ENCODE measurements around the gene ZFYVE21. TPM values are rescaled to one million over a fixed set of nuclear protein-coding genes. Genes with fewer than 3 reads are reported as not detected.

The ZFYVE21 gene
- total RNA-seq, 1 experiment from 2014 or later = 45.7 TPM

DNA sequence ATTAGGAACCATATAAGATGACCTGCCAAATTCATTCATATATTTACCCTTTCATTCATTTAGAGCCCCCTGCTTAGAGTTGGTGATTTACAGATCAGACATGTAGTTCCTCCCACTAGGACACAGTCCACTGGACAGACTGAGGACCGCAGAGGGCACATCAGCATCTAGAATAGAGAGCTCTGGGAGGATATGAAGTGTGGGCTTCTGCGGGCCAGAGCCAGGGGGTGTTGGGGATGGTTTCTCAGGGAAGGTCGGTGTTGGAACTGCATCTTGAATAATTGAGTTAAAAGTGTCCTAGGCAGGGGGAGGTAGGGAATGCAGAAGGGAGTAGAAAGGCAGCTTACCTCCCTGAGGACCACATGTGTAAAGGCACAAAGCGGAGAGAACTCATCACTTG lies 43.7 kb upstream of the ZFYVE21 start:
- TF ChIP-seq CTCF (IDR thresholded peaks at IDR 0.05; ENCODE audit: unreplicated experiment) = no peak
- BruUV-seq (replicated peaks) = no TSS peak

DNA sequence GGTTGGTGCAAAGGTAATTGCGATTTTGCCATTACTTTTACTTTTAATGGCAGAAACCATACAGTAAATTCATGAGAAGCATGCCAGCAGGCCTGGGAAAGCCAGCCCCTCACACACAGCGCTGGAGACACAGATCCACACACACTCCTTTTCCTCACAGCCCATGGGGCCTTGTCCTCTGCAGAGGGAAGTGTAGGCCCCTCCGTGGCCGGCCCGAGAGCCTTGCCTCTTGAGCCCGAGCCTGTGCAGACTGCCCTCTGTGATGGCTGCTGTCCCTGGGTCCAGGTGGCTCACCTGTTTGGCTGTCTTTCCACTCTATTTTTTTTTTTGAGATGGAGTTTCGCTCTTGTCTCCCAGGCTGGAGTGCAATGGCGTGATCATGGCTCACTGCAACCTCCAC lies 39.7 kb upstream of the ZFYVE21 start:
- Mint-ChIP-seq H3K4me1 (ENCODE audit: low read depth, unreplicated experiment) (no peaks in the 10 kb centered on the region), H3K4me3 (ENCODE audit: low read depth, unreplicated experiment) (no peak overlapping the region), H3K27me3 (ENCODE audit: unreplicated experiment) (no peaks in the 10 kb centered on the region), H3K9me3 (ENCODE audit: low read depth, unreplicated experiment) (no peaks in the 10 kb centered on the region), H3K27ac (ENCODE audit: unreplicated experiment) (no peak overlapping the region), H3K36me3 (ENCODE audit: insufficient read depth, unreplicated experiment) (peaks cover 54% of the 10 kb centered on the region)
- BruUV-seq (replicated peaks) = no TSS peak
- intact Hi-C loops (cut with micrococcal nuclease; ENCODE audit: unreplicated experiment) = loop anchor here (10.0 kb wide), 1 partner anchor 101 kb away; no protein-coding TSS in a partner anchor
- TF ChIP-seq CTCF (IDR thresholded peaks at IDR 0.05; ENCODE audit: unreplicated experiment) = no peak
- no peak for DNase-seq
- CTCF ChIA-PET = no interaction called here

More for the DNA sequence above, 43.7 kb upstream of the ZFYVE21 start:
- no peaks in the 10 kb centered on the region for H3K27me3 Mint-ChIP-seq (ENCODE audit: unreplicated experiment)
- H3K4me3 Mint-ChIP-seq (ENCODE audit: low read depth, unreplicated experiment) = no peak overlapping the region
- no peaks in the 10 kb centered on the region for H3K9me3 Mint-ChIP-seq (ENCODE audit: low read depth, unreplicated experiment)
- peak overlapping the region; percentile 11 for H3K27ac Mint-ChIP-seq (ENCODE audit: unreplicated experiment)
- intact Hi-C loops (cut with micrococcal nuclease; ENCODE audit: unreplicated experiment) = loop anchor here (10.0 kb wide), 1 partner anchor 97 kb away; no protein-coding TSS in a partner anchor
- CTCF ChIA-PET = no interaction called here
- H3K36me3 Mint-ChIP-seq (ENCODE audit: insufficient read depth, unreplicated experiment) = peaks cover 54% of the 10 kb centered on the region
- H3K4me1 Mint-ChIP-seq (ENCODE audit: low read depth, unreplicated experiment) = no peaks in the 10 kb centered on the region
- DNase-seq = no peak

DNA sequence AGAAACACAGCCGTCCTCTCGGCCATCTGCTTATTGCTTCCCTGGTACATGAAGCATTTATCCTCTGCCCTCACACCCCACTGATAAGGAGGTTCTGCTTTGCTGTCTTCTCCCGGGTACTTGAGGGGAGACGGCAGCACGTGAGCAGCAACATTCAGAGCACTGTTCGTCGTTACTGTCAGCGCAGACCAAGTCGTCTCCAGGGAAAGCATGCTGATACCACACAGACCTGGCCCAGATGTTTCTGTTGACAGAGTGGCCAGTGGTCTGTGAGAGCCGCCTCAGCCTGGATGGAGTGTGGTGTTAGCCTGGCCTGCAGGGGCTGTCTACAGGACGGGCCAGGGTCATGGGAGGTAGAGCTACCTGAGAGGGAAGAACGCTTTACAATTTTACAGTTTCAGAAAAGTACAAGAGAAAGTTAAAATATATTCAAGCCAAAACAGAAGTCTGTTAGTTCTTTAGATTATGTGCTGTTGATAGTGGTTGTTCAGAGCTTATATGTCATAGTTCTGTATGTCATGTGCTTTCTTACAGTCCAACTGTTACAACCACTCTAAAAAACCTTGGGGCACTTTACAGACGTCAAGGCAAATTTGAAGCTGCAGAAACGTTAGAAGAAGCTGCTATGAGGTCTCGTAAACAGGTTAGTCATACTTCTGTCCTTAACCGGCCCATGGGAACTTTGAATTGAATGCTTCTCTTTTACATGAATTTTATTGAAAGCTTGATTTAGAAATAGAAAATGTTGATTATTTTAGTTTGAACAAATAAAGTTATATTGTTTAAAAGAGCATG lies 38.5 kb upstream of the ZFYVE21 start:
- H3K36me3 Mint-ChIP-seq (ENCODE audit: insufficient read depth, unreplicated experiment) = peaks cover 43% of the 10 kb centered on the region
- intact Hi-C loops (cut with micrococcal nuclease; ENCODE audit: unreplicated experiment) = loop anchor here (10.0 kb wide), 1 partner anchor 102 kb away; no protein-coding TSS in a partner anchor
- CTCF ChIA-PET = no interaction called here
- no peak overlapping the region for H3K27ac Mint-ChIP-seq (ENCODE audit: unreplicated experiment)
- no peaks in the 10 kb centered on the region for H3K9me3 Mint-ChIP-seq (ENCODE audit: low read depth, unreplicated experiment)
- H3K4me3 Mint-ChIP-seq (ENCODE audit: low read depth, unreplicated experiment) = no peak overlapping the region
- H3K27me3 Mint-ChIP-seq (ENCODE audit: unreplicated experiment) = no peaks in the 10 kb centered on the region
- no peak for TF ChIP-seq CTCF (IDR thresholded peaks at IDR 0.05; ENCODE audit: unreplicated experiment)
- DNase-seq = no peak
- no peaks in the 10 kb centered on the region for H3K4me1 Mint-ChIP-seq (ENCODE audit: low read depth, unreplicated experiment)
- BruUV-seq (replicated peaks) = no TSS peak

DNA sequence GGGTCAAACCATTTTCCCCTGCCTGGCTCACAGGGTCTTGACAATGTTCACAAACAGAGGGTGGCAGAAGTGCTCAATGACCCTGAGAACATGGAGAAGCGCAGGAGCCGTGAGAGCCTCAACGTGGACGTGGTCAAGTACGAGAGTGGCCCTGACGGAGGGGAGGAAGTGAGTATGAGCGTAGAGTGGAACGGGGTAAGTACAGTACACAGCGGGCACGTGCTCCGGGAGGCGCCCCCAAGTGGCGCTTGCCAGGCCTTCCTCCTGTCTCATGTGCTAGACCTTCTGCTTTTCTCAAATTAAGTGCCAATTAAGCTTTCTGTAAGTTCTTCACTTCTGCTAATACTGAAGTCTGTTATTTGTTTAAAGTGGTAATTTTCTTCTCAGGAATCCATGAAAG lies 36.3 kb upstream of the ZFYVE21 start:
- peak; percentile 24 for DNase-seq
- Mint-ChIP-seq H3K36me3 (ENCODE audit: insufficient read depth, unreplicated experiment) (peaks cover 45% of the 10 kb centered on the region), H3K9me3 (ENCODE audit: low read depth, unreplicated experiment) (no peaks in the 10 kb centered on the region), H3K4me3 (ENCODE audit: low read depth, unreplicated experiment) (no peak overlapping the region), H3K4me1 (ENCODE audit: low read depth, unreplicated experiment) (no peaks in the 10 kb centered on the region), H3K27me3 (ENCODE audit: unreplicated experiment) (no peaks in the 10 kb centered on the region), H3K27ac (ENCODE audit: unreplicated experiment) (no peak overlapping the region)
- TF ChIP-seq CTCF (IDR thresholded peaks at IDR 0.05; ENCODE audit: unreplicated experiment) = peak; percentile 39
- intact Hi-C loops (cut with micrococcal nuclease; ENCODE audit: unreplicated experiment) = loop anchor here (10.0 kb wide), 1 partner anchor 105 kb away; no protein-coding TSS in a partner anchor
- CTCF ChIA-PET = no interaction called here
- no TSS peak for BruUV-seq (replicated peaks)
